ENCODE measurements around the gene MTARC1.

The MTARC1 gene

DNA sequence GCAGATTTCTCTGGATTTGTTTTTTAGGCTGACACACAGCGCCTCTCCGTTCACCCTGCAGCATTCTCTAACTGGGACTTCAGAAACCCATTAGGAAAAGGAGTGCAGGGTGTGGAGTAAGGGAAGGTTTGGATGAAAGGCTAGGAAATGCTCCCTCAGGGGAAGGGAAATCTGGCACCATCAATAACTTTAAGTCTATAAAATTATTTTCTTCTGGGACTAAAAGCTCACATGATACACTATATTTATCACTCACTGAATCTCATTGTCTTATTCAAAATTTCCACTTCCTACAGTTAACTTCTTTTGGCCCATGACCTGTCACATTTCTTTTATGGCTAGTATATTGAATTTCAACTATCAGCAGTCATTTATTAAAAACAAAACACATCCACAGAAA, 46.7 kb downstream of the MTARC1 start:
- no peak for DNase-seq (ENCODE audit: low read depth)

DNA sequence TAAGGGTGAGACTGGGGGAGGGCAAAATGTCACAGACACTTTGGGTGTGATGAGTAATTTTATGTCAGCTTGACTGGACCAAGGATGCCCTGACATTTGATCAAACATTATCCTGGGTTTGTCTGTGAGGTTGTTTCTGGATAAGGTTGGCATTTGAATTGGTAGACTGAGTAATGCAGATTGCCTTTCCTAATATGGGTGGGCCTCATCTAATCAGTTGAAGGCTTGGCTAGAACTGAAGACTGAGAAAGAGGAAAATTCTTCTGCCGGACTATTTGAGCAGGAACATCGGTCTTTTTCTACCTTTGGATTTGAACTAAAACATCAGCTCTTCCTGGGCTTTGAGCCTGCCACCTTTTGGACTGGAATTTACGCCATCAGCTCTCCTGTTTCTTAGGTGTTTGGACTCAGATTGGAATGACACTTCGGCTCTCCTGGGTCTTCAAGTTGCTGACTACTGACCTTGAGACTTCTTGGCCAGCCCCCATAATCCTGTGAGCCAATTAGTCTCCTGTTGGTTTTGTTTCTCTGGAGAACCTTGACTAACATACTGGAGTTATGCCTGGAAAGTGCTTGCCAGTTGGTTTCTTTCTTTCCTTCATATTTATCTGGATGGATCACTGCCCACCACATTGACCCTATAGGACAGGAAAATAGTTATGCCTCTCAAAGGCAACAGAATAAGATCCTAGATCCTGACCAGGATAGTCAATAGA, 47.6 kb downstream of the MTARC1 start:
- DNase-seq (ENCODE audit: low read depth): no peak

Measured in CMK (cell line).